Heart right ventricle (tissue), 16 donors: ENCODE data around the gene BRAF. TPM values are rescaled to one million over a fixed set of nuclear protein-coding genes. Genes with fewer than 3 reads are reported as not detected.

Source experiments
- ATAC-seq, 8 donors: fragments of 200-7000 bp; cut with Tn5 transposase; one replicate each; pipeline ENCODE4 v1.9.1; 2020; ENCODE audit warnings: mild to moderate bottlenecking in 8 of 8, moderate library complexity in 8 of 8, moderate number of reproducible peaks in 1 of 8
- DNase-seq, 2 donors: peaks; one replicate each; pipeline ENCODE4 v3.0.0-alpha.2; 2020
- H3K27ac ChIP-seq, 10 donors: fragments of 200-600 bp; sonication (generic) in 2 of 10; one replicate each; pipeline versions ENCODE4 v1.5.0 to v1.8.0; 2020 to 2022; ENCODE audit warnings: mild to moderate bottlenecking in 3 of 10
- H3K27me3 ChIP-seq, 7 donors: fragments of 200-600 bp; one replicate each; pipeline ENCODE4 v1.8.0; 2021 to 2022; ENCODE audit warnings: mild to moderate bottlenecking in 2 of 7
- H3K36me3 ChIP-seq, 9 donors: fragments of 200-600 bp; sonication (generic) in 1 of 9; one replicate each; pipeline versions ENCODE4 v1.5.0 to v1.8.0; 2020 to 2022; ENCODE audit warnings: mild to moderate bottlenecking in 2 of 9
- H3K4me1 ChIP-seq, 9 donors: fragments of 200-600 bp; sonication (generic) in 1 of 9; one replicate each; pipeline versions ENCODE4 v1.5.0 to v1.8.0; 2020 to 2022; ENCODE audit warnings: mild to moderate bottlenecking in 4 of 9
- H3K4me3 ChIP-seq, 10 donors: fragments of 200-600 bp; sonication (generic) in 2 of 10; one replicate each; pipeline versions ENCODE4 v1.5.0 to v1.8.0; 2020 to 2022; ENCODE audit warnings: mild to moderate bottlenecking in 7 of 10, moderate library complexity in 2 of 10
- H3K9me3 ChIP-seq, 11 donors: fragments of 200-600 bp in 10 of 11; sonication (generic) in 2 of 11; one replicate each; pipeline versions ENCODE4 v1.5.0 to v1.8.0; 2013 to 2022; ENCODE audit warnings: mild to moderate bottlenecking in 2 of 11, control low read depth in 1 of 11, moderate library complexity in 1 of 11
- WGBS, 2 donors: extraction: QIAGEN DNeasy Blood & Tissue Kit; methylation state at CpG; one replicate each; pipeline ENCODE4 v1.1.7; 2013; ENCODE audit warnings: inconsistent platforms in 1 of 2; 5-methylcytosine and 5-hydroxymethylcytosine counted together
- intact Hi-C, 10 donors: fragments of 100-400 bp; cut with DNase I; formaldehyde crosslinking; loops; one replicate each; pipeline versions ENCODE4 v1.11.1 to v1.14.2; 2022
- polyA plus RNA-seq, 2 donors: library from polyadenylated mRNA; stranded (reverse); fragments of 200-250 nt; gene quantifications; one replicate each; pipeline ENCODE4 v1.2.3, GENCODE V29; 2013
- total RNA-seq, 10 donors: library from RNA; stranded (reverse); fragmentation: NEBNext Ultra II Directional in 3 of 10; extraction: Animal tissue kit (Norgen Biotek cat#: 25700) in 3 of 10; gene quantifications; one replicate each; pipeline versions ENCODE4 v1.2.1 to v1.2.4, GENCODE V29; 2021 to 2023
- TF ChIP-seq, protein P1 (sequence below), 9 donors: fragments of 200-600 bp; sonication (generic) in 2 of 9; IDR thresholded peaks; one replicate each; pipeline versions ENCODE4 v1.5.0 to v1.8.0; 2021 to 2022; ENCODE audit warnings: antibody characterized with exemption in 9 of 9, mild to moderate bottlenecking in 5 of 9, moderate library complexity in 1 of 9
- donor health status: Arrhythmogenic right ventricular cardiomyopathy.
- donor health status: ischemic (EF 13 %, LVEDD 7.1; RV severe dilation, severe dysfunction).
- donor health status: healthy with polysubstance abuse.
- donor health status: DM: no; HTN: yes; CAD: no.
- donor health status: DM: no; HTN: no; CAD: no.
- donor health status: ischemic (EF 25% LVEDD 6.9; RV normal size, moderate dysfunction).
- donor health status: ischemic (EF 25% LVEDD 5.7; RV mildly dilated, moderate dysfunction).
- donor health status: healthy.
- donor health status: DM: yes; HTN: yes; CAD: no.
- donor health status: Ischemic cardiomyopathy.
- donor health status: ischemic (EF 35%, LVEDD 5.7; RV mildly dilated, moderate dysfunction).
- donor health status: nonischemic (EF 11% LVEDD 7.7; RV severe dilation, severe dysfunction).
- donor health status: DM: yes; HTN: yes; CAD: no.
- donor health status: PGD.
- donor health status: ischemic (EF 29% LVEDD 5.4; RV normal size, mild dysfunction).
- donor health status: nonischemic (EF 23%, LVEDD 6.1; RV moderate dilation, normal function).

The BRAF gene
- total and polyA plus RNA-seq, 12 donors, result 3.8 to 36.8 (median 23.2) TPM

DNA sequence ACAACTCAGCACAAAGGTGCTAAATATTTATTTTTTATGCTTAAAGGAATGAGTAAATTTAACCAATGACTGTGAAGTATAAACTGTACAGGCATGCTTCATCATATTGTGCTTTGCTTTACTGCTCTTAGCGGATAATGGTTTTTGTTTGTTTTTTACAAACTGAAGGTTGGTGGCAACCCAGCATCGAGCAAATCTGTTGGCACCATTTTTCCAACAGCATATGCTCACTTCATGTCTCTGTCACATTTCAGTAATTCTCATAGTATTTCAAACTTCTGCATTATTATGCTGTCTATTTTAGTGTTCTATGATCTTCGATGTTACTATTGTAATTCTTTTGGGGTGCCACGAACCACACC, 22.8 kb downstream of the BRAF start:
- TF ChIP-seq, protein P1, sequence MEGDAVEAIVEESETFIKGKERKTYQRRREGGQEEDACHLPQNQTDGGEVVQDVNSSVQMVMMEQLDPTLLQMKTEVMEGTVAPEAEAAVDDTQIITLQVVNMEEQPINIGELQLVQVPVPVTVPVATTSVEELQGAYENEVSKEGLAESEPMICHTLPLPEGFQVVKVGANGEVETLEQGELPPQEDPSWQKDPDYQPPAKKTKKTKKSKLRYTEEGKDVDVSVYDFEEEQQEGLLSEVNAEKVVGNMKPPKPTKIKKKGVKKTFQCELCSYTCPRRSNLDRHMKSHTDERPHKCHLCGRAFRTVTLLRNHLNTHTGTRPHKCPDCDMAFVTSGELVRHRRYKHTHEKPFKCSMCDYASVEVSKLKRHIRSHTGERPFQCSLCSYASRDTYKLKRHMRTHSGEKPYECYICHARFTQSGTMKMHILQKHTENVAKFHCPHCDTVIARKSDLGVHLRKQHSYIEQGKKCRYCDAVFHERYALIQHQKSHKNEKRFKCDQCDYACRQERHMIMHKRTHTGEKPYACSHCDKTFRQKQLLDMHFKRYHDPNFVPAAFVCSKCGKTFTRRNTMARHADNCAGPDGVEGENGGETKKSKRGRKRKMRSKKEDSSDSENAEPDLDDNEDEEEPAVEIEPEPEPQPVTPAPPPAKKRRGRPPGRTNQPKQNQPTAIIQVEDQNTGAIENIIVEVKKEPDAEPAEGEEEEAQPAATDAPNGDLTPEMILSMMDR (IDR thresholded peaks at IDR 0.05), result no peak
- peaks cover 0 to 37% (median 17%) of the 10 kb centered on the region in 9 donors for H3K4me1 ChIP-seq
- DNase-seq (no peak), ATAC-seq (no peak)
- no peak overlapping the region for H3K27ac ChIP-seq
- no peak overlapping the region for H3K4me3 ChIP-seq
- intact Hi-C loops, result loop anchor here in 1 of 10 donors (10.0 kb wide), 1 partner anchor 63 kb away; no protein-coding TSS in a partner anchor
- no peaks in the 10 kb centered on the region for H3K27me3 ChIP-seq
- peaks cover 0 to 5% (median 0%) of the 10 kb centered on the region in 9 donors for H3K36me3 ChIP-seq
- 85 to 98% methylated on average over 4 of the region's 4 CpGs for WGBS, 2 donors
- peaks cover 0 to 14% (median 0%) of the 10 kb centered on the region in 11 donors for H3K9me3 ChIP-seq

DNA sequence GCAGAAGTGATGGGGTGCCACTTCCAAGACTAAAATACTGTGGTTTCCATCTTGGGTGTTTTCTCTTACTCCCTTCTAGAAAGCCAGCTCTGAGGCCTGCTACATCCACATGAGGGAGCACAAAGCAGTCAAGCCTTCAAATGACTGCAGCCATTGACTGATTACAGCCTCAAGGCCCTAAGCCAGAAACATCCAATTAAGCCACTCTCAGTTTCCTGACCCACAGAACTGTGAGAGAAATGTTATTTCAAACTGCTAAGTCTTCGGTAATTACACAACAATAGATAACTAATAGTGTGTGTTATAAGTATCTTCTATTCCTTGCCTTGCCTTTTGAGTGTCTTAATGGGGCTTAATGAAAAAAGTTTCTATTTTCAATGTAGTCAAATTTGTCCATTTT, 24.8 kb downstream of the BRAF start:
- peak in 6 of 8 donors; percentile 23 to 75 (median 56) for ATAC-seq
- intact Hi-C loops, result loop anchor here in 1 of 10 donors (10.0 kb wide), 1 partner anchor 65 kb away; no protein-coding TSS in a partner anchor

DNA sequence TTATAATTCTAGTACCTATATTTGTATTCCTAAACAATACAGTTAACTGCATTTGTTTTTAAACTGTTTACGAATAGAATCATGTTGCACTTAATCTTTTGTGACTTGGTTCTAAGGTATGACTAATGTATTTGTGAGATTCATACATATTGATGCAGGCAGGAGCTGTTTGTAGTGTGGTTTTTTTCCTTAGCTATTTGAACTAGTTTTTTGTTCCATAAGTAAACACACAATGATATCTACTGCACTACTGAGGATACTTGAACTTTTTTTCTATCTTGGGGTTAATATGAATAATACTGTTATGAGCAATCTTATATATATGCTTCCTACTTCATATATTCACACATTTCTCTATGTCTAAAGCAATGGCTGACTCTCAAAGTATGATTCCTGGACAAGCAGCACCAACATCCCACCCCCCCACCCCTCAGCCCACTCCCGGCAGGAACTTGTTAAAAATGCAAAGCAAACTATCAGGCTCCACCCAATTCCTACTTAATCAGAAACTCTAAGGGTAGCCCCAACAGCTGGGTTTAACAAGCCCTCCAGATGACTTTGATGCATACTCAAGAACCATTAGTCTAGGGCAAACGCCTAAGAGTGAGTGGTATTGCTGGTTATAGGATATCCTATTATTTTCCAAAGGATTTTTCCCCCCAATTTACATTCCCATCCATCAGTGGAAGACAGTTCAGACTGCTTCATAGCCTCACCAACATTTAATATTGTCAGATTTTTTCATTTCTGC, 25.8 kb downstream of the BRAF start:
- H3K36me3 ChIP-seq, result peaks cover 0 to 5% (median 0%) of the 10 kb centered on the region in 9 donors
- TF ChIP-seq, protein P1 (IDR thresholded peaks at IDR 0.05), result no peak
- peaks cover 0 to 12% (median 0%) of the 10 kb centered on the region in 11 donors for H3K9me3 ChIP-seq
- DNase-seq, result no peak
- H3K27me3 ChIP-seq, result no peaks in the 10 kb centered on the region
- ATAC-seq, result no peak
- 72 to 74% methylated on average over 3 of the region's 3 CpGs for WGBS, 2 donors
- intact Hi-C loops, result no loop called here
- no peak overlapping the region for H3K27ac ChIP-seq
- H3K4me1 ChIP-seq, result peaks cover 0 to 37% (median 17%) of the 10 kb centered on the region in 9 donors
- no peak overlapping the region for H3K4me3 ChIP-seq

More for the DNA sequence above, 24.8 kb downstream of the BRAF start:
- no peak for DNase-seq
- Histone ChIP-seq H3K27ac (no peak overlapping the region), H3K4me1 (peaks cover 0 to 37% (median 17%) of the 10 kb centered on the region in 9 donors), H3K9me3 (peaks cover 0 to 14% (median 0%) of the 10 kb centered on the region in 11 donors), H3K36me3 (peaks cover 0 to 5% (median 0%) of the 10 kb centered on the region in 9 donors), H3K4me3 (no peak overlapping the region), H3K27me3 (no peaks in the 10 kb centered on the region)
- TF ChIP-seq, protein P1 (IDR thresholded peaks at IDR 0.05), result peak in 3 of 9 donors; percentile 33 to 36 (median 35)
- 37 to 51% methylated on average over 1 of the region's 1 CpG for WGBS, 2 donors

DNA sequence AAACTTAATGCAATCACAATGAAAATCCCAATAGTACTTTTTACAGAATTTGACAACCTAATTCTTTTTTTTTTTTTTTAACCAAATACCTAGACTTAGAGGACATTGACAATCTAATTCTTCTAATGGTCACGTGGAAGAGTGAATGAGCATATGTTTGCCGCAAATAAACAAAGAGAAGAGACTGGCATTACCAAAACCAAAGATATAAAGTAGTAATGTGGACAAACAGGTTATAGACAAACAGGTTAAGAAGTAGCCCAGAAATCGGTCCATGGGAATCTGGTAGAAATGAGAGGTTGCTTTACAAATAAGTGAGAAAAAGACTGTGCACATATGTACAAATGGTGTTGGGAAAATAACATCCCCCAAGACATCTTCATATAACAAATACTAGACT, 27.7 kb downstream of the BRAF start:
- no peak overlapping the region for H3K4me3 ChIP-seq
- no peaks in the 10 kb centered on the region for H3K9me3 ChIP-seq
- H3K27ac ChIP-seq, result no peak overlapping the region
- H3K4me1 ChIP-seq, result peaks cover 0 to 54% (median 21%) of the 10 kb centered on the region in 9 donors
- peaks cover 0 to 4% (median 0%) of the 10 kb centered on the region in 9 donors for H3K36me3 ChIP-seq
- intact Hi-C loops, result no loop called here
- DNase-seq (no peak), ATAC-seq (no peak)
- no peaks in the 10 kb centered on the region for H3K27me3 ChIP-seq
- TF ChIP-seq, protein P1 (IDR thresholded peaks at IDR 0.05), result no peak
- 94 to 98% methylated on average over 3 of the region's 3 CpGs for WGBS, 2 donors
